Vagina (tissue), 2 donors: Measurements from ENCODE around the gene PDIA5.

Experiments used
- POLR2A ChIP-seq, 2 donors: fragments of 450-650 bp; IDR thresholded peaks; one replicate each; pipeline ENCODE4 v1.6.1; 2017; ENCODE audit warnings: antibody characterized with exemption in 2 of 2, mild to moderate bottlenecking in 2 of 2, moderate library complexity in 2 of 2
- TF ChIP-seq, protein P1 (sequence below), 3 experiments: fragments of 450-650 bp in 2 of 3; fragments of 200-600 bp in 1 of 3; sonication (generic) in 1 of 3; IDR thresholded peaks; one replicate each; pipeline ENCODE4 v1.5.1; 2017 to 2019; ENCODE audit warnings: antibody characterized with exemption in 3 of 3, mild to moderate bottlenecking in 2 of 3, moderate library complexity in 2 of 3

DNA sequence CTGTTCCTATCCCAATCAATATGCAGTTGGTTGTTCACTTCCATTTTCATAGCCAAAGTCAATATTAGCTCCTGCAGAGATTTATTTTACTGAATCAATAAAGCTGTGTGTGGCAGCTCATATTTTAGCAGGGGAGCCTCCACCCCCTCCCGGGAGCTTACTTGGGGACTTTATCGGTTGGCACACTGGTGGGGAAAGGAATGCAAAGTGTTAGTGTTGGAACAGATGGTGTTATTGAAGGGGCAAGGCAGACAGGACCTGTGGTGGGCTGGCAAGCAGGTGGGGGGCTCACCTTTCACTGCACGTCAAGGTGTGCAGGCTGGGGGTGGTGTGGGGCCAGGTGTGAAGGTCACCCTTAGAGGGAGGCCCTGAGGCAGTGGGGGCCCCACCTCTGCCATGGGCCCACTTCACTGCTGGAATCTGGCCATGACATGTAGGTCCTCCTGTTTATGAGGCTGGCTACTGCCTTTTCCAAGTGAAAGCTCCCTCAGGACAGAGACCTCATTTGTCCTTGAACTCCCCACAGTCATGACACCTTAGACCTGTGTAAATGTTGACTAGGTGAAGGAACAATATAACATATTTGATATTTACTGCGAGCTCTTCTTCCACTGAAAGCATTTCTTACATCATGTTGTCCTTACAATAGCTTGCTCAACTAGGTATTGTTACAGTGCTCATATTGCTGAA, 90.9 kb downstream of the PDIA5 start:
- TF ChIP-seq, protein P1, sequence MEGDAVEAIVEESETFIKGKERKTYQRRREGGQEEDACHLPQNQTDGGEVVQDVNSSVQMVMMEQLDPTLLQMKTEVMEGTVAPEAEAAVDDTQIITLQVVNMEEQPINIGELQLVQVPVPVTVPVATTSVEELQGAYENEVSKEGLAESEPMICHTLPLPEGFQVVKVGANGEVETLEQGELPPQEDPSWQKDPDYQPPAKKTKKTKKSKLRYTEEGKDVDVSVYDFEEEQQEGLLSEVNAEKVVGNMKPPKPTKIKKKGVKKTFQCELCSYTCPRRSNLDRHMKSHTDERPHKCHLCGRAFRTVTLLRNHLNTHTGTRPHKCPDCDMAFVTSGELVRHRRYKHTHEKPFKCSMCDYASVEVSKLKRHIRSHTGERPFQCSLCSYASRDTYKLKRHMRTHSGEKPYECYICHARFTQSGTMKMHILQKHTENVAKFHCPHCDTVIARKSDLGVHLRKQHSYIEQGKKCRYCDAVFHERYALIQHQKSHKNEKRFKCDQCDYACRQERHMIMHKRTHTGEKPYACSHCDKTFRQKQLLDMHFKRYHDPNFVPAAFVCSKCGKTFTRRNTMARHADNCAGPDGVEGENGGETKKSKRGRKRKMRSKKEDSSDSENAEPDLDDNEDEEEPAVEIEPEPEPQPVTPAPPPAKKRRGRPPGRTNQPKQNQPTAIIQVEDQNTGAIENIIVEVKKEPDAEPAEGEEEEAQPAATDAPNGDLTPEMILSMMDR (IDR thresholded peaks at IDR 0.05) = no peak
- TF ChIP-seq POLR2A (IDR thresholded peaks at IDR 0.05) = no peak
